CD4-positive, alpha-beta T cell (primary cell): ENCODE measurements around the gene BUD13. TPM values are rescaled to one million over a fixed set of nuclear protein-coding genes. Genes with fewer than 3 reads are reported as not detected.

Source experiments
- ATAC-seq: fragments of 200-7000 bp; cut with Tn5 transposase; one replicate; pipeline ENCODE4 v1.10.0; 2022; ENCODE audit warnings: mild to moderate bottlenecking; ENCODE audit not compliant: poor library complexity
- CTCF ChIA-PET: fragments of 350-600 bp; sonication (Branson Sonifier 250); formaldehyde crosslinking; loops from one replicate; lab custom pipeline; 2021; ENCODE audit warnings: antibody characterized with exemption, inconsistent platforms; lab: Charles Lee
- POLR2A ChIA-PET: fragments of 350-600 bp; sonication (Branson Sonifier 250); formaldehyde crosslinking; loops from one replicate; lab custom pipeline; 2021; ENCODE audit warnings: antibody characterized with exemption, inconsistent platforms; lab: Charles Lee
- DNase-seq, 14 experiments: peaks; one replicate each; pipeline ENCODE4 v3.0.0-alpha.2; 2013 to 2020; ENCODE audit warnings: mixed read lengths in 2 of 14
- H3K27ac ChIP-seq, 2 donors: one replicate each; pipeline versions ENCODE4 v1.5.1 to v1.7.0; 2013; ENCODE audit warnings: low read length in 2 of 2, low read depth in 1 of 2, mild to moderate bottlenecking in 1 of 2
- H3K27me3 ChIP-seq, 2 experiments: 1 replicate in 1 of 2; 2 replicates in 1 of 2; pipeline versions ENCODE4 v1.6.1 to v1.7.0; 2013; ENCODE audit warnings: low read length in 2 of 2, control low read depth in 1 of 2, mild to moderate bottlenecking in 1 of 2, moderate library complexity in 1 of 2; ENCODE audit not compliant: insufficient read depth in 2 of 2, control insufficient read depth in 1 of 2
- H3K36me3 ChIP-seq: one replicate; pipeline ENCODE4 v1.6.1; 2013; ENCODE audit warnings: low read length, control low read depth; ENCODE audit not compliant: insufficient read depth
- H3K4me1 ChIP-seq: one replicate; pipeline ENCODE4 v1.6.1; 2013; ENCODE audit warnings: low read length, control low read depth; ENCODE audit not compliant: insufficient read depth
- H3K4me3 ChIP-seq: one replicate; pipeline ENCODE4 v1.5.1; 2013; ENCODE audit warnings: mild to moderate bottlenecking, low read length, moderate library complexity
- H3K9me3 ChIP-seq, 2 experiments: 1 replicate in 1 of 2; 2 replicates in 1 of 2; pipeline versions ENCODE4 v1.6.1 to v1.7.0; 2013; ENCODE audit warnings: low read length in 2 of 2, mild to moderate bottlenecking in 2 of 2, control low read depth in 1 of 2, moderate library complexity in 1 of 2; ENCODE audit not compliant: control insufficient read depth in 1 of 2, insufficient read depth in 1 of 2
- H3K27ac Mint-ChIP-seq: one replicate; pipeline ENCODE4 v1.8.0; 2020; ENCODE audit warnings: mixed read lengths
- H3K27me3 Mint-ChIP-seq: one replicate; pipeline ENCODE4 v1.8.0; 2021; ENCODE audit warnings: mixed read lengths
- H3K36me3 Mint-ChIP-seq: one replicate; pipeline ENCODE4 v1.8.0; 2021; ENCODE audit warnings: low read depth, mixed read lengths
- H3K4me1 Mint-ChIP-seq: one replicate; pipeline ENCODE4 v1.8.0; 2021; ENCODE audit warnings: low read depth, mixed read lengths
- H3K4me3 Mint-ChIP-seq: one replicate; pipeline ENCODE4 v1.8.0; 2020; ENCODE audit warnings: mild to moderate bottlenecking, mixed read lengths
- H3K9me3 Mint-ChIP-seq: one replicate; pipeline ENCODE4 v1.8.0; 2020; ENCODE audit warnings: mixed read lengths
- CTCF ChIP-seq: fragments of 200-600 bp; IDR thresholded peaks from one replicate; pipeline ENCODE4 v1.8.0; 2022; ENCODE audit warnings: antibody characterized with exemption, mild to moderate bottlenecking
- intact Hi-C, 2 experiments: fragments of 100-400 bp; cut with DNase I in 1 of 2; cut with micrococcal nuclease in 1 of 2; formaldehyde crosslinking; loops; one replicate each; pipeline versions ENCODE4 v1.15.1 to v1.9.0; 2023 to 2025; cut with DNase I, micrococcal nuclease
- total RNA-seq, 174 experiments: library from RNA in 2 of 174; stranded (reverse) in 2 of 174; gene quantifications; one replicate each; pipeline ENCODE4 v1.2.3 and lab custom pipeline; 2021 to 2026

BUD13 gene
- total RNA-seq, 2 experiments from 2014 or later, result 9.2 to 10.1 TPM

GRCh38 chr11:116750070-116750718 is 22.6 kb downstream of the BUD13 start:
- ChIA-PET POLR2A (no interaction called here), CTCF (interaction anchor here (2.0 kb wide), 1 partner anchor 18 kb away, joined by 4 read pairs; no protein-coding TSS in a partner anchor)
- no peaks in the 10 kb centered on the region for H3K9me3 ChIP-seq
- no peak overlapping the region for H3K4me3 ChIP-seq
- Mint-ChIP-seq H3K27me3 (no peaks in the 10 kb centered on the region), H3K9me3 (no peaks in the 10 kb centered on the region), H3K4me3 (no peak overlapping the region), H3K4me1 (no peaks in the 10 kb centered on the region), H3K36me3 (peaks cover 54% of the 10 kb centered on the region), H3K27ac (no peak overlapping the region)
- no peaks in the 10 kb centered on the region for H3K4me1 ChIP-seq
- ATAC-seq (no peak), DNase-seq (no peak)
- H3K27me3 ChIP-seq, result no peaks in the 10 kb centered on the region
- intact Hi-C loops, result no loop called here
- H3K36me3 ChIP-seq, result peaks cover 77% of the 10 kb centered on the region
- no peak overlapping the region for H3K27ac ChIP-seq
- TF ChIP-seq CTCF, result no peak

GRCh38 chr11:116742104-116742503 is 30.7 kb downstream of the BUD13 start:
- ATAC-seq (no peak), DNase-seq (no peak)
- H3K9me3 ChIP-seq, result no peaks in the 10 kb centered on the region
- H3K36me3 ChIP-seq, result peaks cover 7% of the 10 kb centered on the region
- intact Hi-C loops, result no loop called here
- ChIA-PET POLR2A (no interaction called here), CTCF (interaction anchor here (0.6 to 2.0 kb wide), 2 partner anchors 10 to 422 kb away, joined by 3 to 6 read pairs; no protein-coding TSS in a partner anchor)
- no peak overlapping the region for H3K27ac Mint-ChIP-seq
- H3K27ac ChIP-seq, result no peak overlapping the region
- no peaks in the 10 kb centered on the region for H3K27me3 Mint-ChIP-seq
- TF ChIP-seq CTCF, result no peak
- H3K4me1 ChIP-seq, result no peaks in the 10 kb centered on the region
- no peaks in the 10 kb centered on the region for H3K9me3 Mint-ChIP-seq
- H3K27me3 ChIP-seq, result no peaks in the 10 kb centered on the region
- no peaks in the 10 kb centered on the region for H3K4me1 Mint-ChIP-seq
- no peak overlapping the region for H3K4me3 ChIP-seq
- peaks cover 11% of the 10 kb centered on the region for H3K36me3 Mint-ChIP-seq
- no peak overlapping the region for H3K4me3 Mint-ChIP-seq

- H3K27me3 ChIP-seq, result no peaks in the 10 kb centered on the region
- Mint-ChIP-seq H3K27ac (no peak overlapping the region), H3K27me3 (no peaks in the 10 kb centered on the region), H3K4me3 (no peak overlapping the region), H3K4me1 (no peaks in the 10 kb centered on the region), H3K9me3 (no peaks in the 10 kb centered on the region), H3K36me3 (peaks cover 4% of the 10 kb centered on the region)
- H3K9me3 ChIP-seq, result no peaks in the 10 kb centered on the region
- H3K36me3 ChIP-seq, result no peaks in the 10 kb centered on the region
- POLR2A ChIA-PET, result no interaction called here
- H3K27ac ChIP-seq, result no peak overlapping the region
- DNase-seq, result no peak
- no peak overlapping the region for H3K4me3 ChIP-seq
- no peak for ATAC-seq
- intact Hi-C loops, result no loop called here
- no peaks in the 10 kb centered on the region for H3K4me1 ChIP-seq
- CTCF ChIA-PET, result no interaction called here
- no peak for TF ChIP-seq CTCF
Observed at GRCh38 chr11:116740741-116741140, 32.0 kb downstream of the BUD13 start.
